ENCODE measurements around the gene PER1.

DNA sequence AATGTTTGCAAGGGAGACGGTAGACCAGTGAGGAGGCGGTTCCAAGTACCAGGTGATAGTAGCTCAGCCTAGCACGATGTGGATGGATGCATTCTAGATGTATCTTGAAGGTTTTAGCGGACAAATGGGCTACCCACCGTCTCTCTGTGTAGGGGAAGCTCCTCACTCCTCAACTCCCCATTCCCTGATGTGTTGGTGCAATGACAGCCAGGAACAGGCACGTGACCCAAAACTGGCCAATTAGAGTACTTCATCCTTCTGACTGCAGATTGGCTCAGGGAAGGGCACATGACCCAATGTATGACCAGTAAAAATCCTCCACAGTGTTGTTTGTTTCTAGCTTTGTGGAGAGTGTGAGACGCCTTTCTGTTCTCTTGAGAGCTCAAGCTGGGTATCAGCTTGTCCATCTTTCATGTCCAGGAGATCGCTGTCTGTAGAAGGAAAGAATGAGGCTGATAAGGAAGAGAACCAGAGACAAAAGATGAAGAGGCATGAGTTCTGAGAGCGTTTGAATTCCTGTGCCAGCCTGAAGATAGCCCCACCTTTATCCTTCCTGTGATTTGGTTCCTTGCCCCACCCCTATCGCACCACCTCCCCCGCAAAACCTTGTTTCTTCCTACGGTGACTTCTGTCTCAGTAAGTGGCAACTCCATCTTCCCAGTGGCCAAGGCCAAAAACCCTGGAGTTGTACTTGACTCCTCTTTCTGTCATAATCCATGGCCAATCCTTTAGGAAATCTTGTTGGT lies 40.0 kb upstream of the PER1 start:
- TF ChIP-seq POLR2A (IDR thresholded peaks at IDR 0.05) (peak; percentile 67), POLR2AphosphoS5 (IDR thresholded peaks at IDR 0.05) (peak in 2 of 3 donors; percentile 76 to 78)
- TF ChIP-seq, protein P1, sequence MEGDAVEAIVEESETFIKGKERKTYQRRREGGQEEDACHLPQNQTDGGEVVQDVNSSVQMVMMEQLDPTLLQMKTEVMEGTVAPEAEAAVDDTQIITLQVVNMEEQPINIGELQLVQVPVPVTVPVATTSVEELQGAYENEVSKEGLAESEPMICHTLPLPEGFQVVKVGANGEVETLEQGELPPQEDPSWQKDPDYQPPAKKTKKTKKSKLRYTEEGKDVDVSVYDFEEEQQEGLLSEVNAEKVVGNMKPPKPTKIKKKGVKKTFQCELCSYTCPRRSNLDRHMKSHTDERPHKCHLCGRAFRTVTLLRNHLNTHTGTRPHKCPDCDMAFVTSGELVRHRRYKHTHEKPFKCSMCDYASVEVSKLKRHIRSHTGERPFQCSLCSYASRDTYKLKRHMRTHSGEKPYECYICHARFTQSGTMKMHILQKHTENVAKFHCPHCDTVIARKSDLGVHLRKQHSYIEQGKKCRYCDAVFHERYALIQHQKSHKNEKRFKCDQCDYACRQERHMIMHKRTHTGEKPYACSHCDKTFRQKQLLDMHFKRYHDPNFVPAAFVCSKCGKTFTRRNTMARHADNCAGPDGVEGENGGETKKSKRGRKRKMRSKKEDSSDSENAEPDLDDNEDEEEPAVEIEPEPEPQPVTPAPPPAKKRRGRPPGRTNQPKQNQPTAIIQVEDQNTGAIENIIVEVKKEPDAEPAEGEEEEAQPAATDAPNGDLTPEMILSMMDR (IDR thresholded peaks at IDR 0.05): no peak
